ENCODE results near the gene AP1B1. TPM values are rescaled to one million over a fixed set of nuclear protein-coding genes. Genes with fewer than 3 reads are reported as not detected.

Gene AP1B1
- total RNA-seq, 4 donors from 2014 or later, result 50.9 to 74.1 (median 55.8) TPM

DNA sequence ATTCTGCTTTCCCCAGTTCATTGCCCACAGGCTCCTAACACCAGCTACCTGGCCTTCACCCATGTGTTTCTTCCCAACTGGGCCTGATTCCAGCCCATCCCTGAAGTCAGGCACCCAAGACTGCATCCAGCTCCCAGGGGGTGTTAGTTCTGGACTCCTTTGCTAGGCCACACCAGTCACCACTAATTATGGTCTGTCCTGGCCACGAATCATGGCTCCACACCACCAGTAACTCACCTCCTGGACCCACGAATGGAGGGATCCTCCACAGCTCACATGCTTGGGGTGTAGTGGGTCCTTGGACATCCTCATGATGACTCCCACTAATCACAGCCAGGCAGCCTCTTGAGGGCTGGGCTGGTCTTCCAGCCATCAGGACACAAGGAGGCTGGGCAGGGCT is 69.3 kb downstream of the AP1B1 start:
- Histone ChIP-seq H3K36me3 (no peaks in the 10 kb centered on the region), H3K9me3 (no peaks in the 10 kb centered on the region), H3K4me3 (no peak overlapping the region), H3K4me1 (peaks cover 0 to 20% (median 13%) of the 10 kb centered on the region in 3 donors), H3K27me3 (peaks cover 28% of the 10 kb centered on the region), H3K27ac (no peak overlapping the region)
- TF ChIP-seq POLR2A (IDR thresholded peaks at IDR 0.05) (no peak), POLR2AphosphoS5 (IDR thresholded peaks at IDR 0.05) (no peak), EP300 (IDR thresholded peaks at IDR 0.05) (no peak)
- TF ChIP-seq, protein P1, sequence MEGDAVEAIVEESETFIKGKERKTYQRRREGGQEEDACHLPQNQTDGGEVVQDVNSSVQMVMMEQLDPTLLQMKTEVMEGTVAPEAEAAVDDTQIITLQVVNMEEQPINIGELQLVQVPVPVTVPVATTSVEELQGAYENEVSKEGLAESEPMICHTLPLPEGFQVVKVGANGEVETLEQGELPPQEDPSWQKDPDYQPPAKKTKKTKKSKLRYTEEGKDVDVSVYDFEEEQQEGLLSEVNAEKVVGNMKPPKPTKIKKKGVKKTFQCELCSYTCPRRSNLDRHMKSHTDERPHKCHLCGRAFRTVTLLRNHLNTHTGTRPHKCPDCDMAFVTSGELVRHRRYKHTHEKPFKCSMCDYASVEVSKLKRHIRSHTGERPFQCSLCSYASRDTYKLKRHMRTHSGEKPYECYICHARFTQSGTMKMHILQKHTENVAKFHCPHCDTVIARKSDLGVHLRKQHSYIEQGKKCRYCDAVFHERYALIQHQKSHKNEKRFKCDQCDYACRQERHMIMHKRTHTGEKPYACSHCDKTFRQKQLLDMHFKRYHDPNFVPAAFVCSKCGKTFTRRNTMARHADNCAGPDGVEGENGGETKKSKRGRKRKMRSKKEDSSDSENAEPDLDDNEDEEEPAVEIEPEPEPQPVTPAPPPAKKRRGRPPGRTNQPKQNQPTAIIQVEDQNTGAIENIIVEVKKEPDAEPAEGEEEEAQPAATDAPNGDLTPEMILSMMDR (IDR thresholded peaks at IDR 0.05), result no peak
- 100% methylated on average over 1 of the region's 2 CpGs for WGBS, 2 donors (ENCODE audit: low coverage in 1 of 2)
- no peak for ATAC-seq

DNA sequence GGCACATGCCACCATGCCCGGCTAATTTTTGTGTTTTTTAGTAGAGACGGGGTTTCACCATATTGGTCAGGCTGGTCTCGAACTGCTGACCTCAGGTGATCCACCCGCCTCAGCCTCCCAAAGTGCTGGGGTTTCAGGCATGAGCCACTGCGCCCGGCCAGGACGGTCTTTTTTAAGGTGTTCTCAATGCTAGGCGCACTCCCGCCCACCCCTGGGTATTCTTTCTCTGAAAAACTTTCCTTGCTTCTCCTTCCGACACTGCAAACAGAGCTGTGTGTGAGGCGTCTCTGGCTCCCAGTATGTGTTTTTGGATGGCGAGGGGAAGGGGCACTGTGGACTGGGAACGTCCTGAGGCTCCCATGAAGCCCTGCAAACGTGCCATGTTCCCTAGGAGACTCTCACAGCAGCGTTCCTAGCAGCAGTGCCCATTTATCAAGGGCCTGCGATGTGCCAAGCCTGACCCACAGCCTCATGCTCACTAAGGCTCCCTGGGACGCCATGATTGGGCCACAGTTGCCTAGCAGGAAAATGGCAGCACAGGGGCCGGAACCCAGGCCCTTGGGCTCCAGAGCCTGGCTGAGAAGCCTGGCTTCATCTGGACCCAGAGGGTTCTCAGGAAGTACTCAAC is 70.4 kb downstream of the AP1B1 start:
- WGBS, 2 donors (ENCODE audit: low coverage in 1 of 2), result 96% methylated on average over 8 of the region's 18 CpGs; no CpG with 5 or more reads in 1 of the 2 donors
- TF ChIP-seq POLR2AphosphoS5 (IDR thresholded peaks at IDR 0.05) (no peak), EP300 (IDR thresholded peaks at IDR 0.05) (no peak), POLR2A (IDR thresholded peaks at IDR 0.05) (no peak)
- TF ChIP-seq, protein P1 (IDR thresholded peaks at IDR 0.05), result no peak
- H3K4me1 ChIP-seq, result peaks cover 0 to 32% (median 23%) of the 10 kb centered on the region in 3 donors
- no peak overlapping the region for H3K4me3 ChIP-seq
- peaks cover 39% of the 10 kb centered on the region for H3K27me3 ChIP-seq
- H3K9me3 ChIP-seq, result no peaks in the 10 kb centered on the region
- no peak overlapping the region for H3K27ac ChIP-seq
- ATAC-seq, result no peak
- H3K36me3 ChIP-seq, result no peaks in the 10 kb centered on the region

DNA sequence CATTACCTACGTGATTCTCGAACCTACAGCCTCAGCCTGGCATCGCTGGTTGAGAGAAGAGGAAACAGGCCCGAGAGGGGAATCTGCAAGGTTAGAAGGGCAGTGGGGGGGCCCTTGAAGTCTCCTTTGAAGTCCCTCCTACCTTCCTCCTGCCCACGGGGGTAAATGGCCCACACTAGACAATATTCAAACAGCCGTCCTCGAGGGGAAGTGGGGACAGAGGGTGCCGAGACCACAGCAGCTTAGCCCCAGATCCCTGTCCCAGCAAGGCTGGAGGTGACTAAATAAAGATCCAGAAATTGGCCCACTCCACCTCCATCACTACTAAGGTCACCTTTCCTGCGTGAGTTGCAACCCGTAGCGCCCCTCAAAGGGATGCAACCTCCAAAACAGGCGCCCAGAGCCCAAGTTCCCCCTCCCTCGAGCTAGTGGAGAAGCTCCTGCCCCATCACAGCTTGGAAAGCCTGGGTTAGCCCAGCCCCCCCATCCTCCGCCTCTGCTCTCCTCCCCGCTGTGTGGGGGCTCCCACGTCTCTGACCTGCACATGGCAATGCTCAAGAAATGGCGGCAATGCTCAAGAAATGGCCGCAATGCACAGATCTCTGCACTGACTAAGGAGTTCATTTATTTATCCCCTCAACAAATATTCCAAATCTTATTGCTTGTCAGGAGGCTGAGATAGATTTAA is 72.1 kb downstream of the AP1B1 start:
- peaks cover 0 to 47% (median 34%) of the 10 kb centered on the region in 3 donors for H3K4me1 ChIP-seq
- 42 to 45% methylated on average over 5 to 6 of the region's 18 CpGs for WGBS, 2 donors (ENCODE audit: low coverage in 1 of 2)
- peaks cover 39% of the 10 kb centered on the region for H3K27me3 ChIP-seq
- ATAC-seq, result no peak
- no peak overlapping the region for H3K27ac ChIP-seq
- H3K4me3 ChIP-seq, result no peak overlapping the region
- no peaks in the 10 kb centered on the region for H3K36me3 ChIP-seq
- H3K9me3 ChIP-seq, result no peaks in the 10 kb centered on the region
- TF ChIP-seq EP300 (IDR thresholded peaks at IDR 0.05) (no peak), POLR2A (IDR thresholded peaks at IDR 0.05) (no peak), POLR2AphosphoS5 (IDR thresholded peaks at IDR 0.05) (no peak)
- TF ChIP-seq, protein P1 (IDR thresholded peaks at IDR 0.05), result no peak

DNA sequence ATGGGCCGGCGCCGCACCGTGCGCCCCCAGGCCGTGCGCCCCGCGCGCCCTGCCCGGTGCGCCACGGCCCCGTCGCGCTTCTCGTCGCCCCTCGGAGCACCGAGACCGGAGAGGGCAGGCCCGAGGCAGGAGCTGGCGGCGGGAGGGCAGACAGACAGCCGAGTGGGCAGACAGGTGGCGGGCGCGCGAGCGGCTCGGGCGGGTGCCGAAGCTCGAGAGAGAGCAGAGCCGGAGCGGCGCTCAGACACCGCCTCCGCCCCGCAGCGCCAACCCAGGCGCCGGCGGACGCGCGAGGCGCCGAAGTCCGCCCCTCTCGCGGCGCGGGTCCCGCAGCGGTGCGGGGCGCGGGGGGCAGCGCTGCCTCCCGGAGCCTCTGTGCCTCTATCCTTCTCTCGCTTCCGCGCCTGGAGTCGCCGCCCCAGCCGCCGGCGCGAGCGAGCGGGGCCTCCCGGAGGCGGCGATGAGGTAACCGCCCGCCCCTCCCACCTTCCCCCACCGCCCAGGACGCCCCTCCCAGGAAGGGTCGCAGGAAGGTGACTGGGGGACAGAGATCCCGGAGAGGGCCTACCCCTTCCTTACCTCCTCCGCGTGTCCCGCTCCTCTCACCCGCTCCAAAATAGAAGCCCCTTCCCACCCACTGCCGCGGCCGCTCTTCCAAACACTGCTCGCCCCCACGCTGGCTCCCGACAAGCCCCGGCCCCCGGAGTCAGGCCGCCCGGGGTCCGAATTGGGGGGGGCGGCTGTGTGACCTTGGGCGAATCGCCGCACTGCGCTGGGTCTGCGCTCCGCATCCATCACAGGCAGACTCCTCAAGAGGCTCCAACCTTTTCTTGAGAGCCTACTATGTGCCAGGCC is 72.9 kb downstream of the AP1B1 start, which contains the start of gene RASL10A:
RASL10A (minus strand) TSS at position 412 of the 855 bp plus-strand sequence. CDS start 451 bp downstream, outside the sequence.
- Histone ChIP-seq H3K36me3 (no peaks in the 10 kb centered on the region), H3K4me1 (peaks cover 0 to 55% (median 39%) of the 10 kb centered on the region in 3 donors), H3K9me3 (no peaks in the 10 kb centered on the region), H3K27me3 (peaks cover 39% of the 10 kb centered on the region), H3K4me3 (peak within 1 kb of the TSS in 1 of 2 donors; percentile 51), H3K27ac (no peak within 1 kb of the TSS)
- no peak for TF ChIP-seq POLR2AphosphoS5 (IDR thresholded peaks at IDR 0.05)
- TF ChIP-seq, protein P1 (IDR thresholded peaks at IDR 0.05), result no peak
- no peak for TF ChIP-seq EP300 (IDR thresholded peaks at IDR 0.05)
- TF ChIP-seq POLR2A (IDR thresholded peaks at IDR 0.05), result no peak
- ATAC-seq, result no peak
- WGBS, 2 donors (ENCODE audit: low coverage in 1 of 2), result 56% methylated on average over 5 of the region's 103 CpGs; no CpG with 5 or more reads in 1 of the 2 donors
